GM21447 (cell line): ENCODE measurements around the gene XRCC2.
"Not testable (repeated sequence)": the region's sequence is repeated elsewhere in the genome, so short reads cannot be mapped to it uniquely, and the experiment has no call there.

ENCODE experiments used
- ATAC-seq: cut with Tn5 transposase; IDR thresholded peaks from one replicate; pipeline ENCODE4 v1.9.1; 2021; ENCODE audit not compliant: unreplicated experiment

Gene XRCC2

DNA sequence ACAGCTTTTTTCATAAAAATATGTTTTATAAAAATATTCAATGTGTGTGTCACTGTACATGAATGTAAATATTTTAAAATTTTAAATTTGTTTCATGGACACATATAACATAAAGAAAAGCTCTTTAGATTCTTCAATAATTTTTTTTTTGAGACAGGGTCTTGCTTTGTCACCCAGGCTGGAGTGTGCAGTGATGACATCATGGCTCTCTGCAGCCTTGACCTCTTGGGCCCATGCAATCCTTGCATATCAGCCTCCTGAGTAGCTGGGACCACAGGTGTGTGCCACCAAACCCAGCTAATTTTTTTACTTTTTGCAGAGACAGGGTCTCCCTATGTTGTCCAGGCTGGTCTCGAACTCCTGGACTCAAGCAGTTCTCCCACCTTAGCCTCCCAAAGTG, 9.9 kb downstream of the XRCC2 start:
- ATAC-seq: no peak

DNA sequence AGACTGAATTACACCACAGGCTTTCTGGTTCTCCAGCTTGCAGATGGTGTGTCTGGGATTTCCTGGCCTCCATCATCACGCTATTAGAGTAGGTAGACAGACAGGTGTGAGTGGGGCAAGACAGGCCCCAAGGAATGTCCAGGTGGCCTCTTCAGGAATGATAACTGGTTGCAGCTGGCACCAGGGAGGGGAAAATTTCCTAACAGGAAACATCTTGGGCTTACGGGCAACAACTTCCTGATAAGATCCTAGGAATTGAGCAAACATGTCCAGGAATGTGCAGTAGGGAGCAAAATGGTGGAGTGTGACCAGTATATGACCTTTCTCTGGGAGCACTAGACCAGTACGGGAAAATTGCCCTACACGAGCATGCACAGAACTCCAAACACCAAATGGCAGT, 11.3 kb downstream of the XRCC2 start:
- ATAC-seq: no peak

DNA sequence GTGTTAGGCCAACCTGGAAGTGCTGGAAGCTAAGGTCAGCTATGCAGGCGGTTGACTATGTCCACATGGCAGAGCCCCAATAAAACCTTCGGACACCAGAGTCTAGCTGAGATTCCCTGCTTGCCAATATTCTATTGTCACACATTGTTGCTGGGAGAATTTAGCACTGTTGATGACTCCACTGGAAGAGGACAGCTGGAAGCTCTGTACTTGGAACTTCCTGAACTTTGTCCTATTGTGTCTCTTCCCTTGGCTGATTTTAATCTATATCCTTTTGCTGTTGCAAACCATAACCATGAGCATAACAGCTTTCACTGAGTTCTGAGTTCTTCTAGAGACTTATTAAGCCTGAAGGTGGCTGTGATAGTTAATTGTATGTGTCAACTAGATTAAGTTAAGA, 12.0 kb downstream of the XRCC2 start:
- ATAC-seq: no peak

DNA sequence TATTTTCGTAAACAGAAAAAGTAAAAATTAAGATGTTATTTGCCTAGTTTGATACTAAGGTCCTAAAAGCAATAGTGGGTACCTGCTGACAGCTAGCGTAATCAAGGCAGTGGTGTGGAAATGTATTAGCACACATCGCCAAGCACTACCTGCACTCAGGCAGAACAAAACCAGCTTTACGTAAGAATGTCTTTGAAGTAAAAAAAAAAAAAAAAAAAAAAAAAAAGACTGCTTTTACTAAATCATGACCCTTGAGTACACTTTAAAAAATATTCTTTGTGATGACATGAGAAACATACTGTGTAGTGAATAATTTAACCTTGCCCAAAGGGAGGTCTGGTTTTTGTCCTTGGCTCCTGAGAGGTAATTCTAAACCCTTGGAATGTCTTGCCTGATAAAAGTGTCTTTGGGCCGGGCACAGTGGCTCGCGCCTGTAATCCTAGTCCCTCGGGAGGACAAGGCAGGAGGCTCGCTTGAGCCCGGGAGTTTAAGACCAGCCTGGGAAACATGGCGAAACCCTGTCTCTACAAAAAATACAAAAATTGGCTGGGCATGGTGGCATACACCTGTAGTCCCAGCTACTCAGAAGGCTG, 12.7 kb downstream of the XRCC2 start:
- ATAC-seq: no peak

DNA sequence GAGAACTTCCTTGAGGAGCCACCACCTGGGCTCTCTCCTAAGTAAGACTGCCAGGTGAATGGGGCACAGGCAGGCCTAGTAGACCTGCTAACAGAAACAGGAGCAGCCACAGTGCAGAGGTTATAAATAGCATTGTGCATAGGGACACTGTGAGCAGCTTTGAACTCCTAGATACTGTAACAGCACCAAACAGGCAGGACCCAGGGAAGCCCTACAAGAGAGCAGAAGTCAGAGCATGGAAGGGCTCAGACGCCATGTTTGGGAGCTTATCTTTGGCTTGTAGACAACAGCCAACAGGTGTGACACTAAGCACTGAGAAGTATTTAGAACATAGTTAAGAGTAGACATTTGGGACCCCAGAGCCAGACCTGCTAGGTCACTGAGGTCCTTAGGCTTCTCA, 14.5 kb downstream of the XRCC2 start:
- no peak for ATAC-seq

DNA sequence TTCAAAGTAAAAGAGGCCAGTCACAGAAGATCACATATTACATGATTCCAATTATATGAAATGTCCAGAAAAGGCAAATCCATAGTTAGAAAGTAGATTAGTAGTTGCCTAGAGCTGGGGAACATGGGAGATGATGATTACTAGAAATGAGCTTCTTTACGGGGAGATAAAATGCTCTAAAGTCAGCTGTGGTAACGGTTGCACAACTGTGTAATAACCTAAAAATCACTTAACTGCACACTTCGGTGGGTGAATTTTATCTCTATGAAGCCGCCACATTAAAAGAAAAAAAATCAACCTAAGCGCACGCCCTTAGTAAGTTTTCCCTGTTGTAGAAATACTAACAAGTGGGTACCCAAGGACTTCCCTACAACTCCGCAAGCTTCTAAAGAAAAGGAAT, 15.9 kb downstream of the XRCC2 start:
- ATAC-seq: no peak

DNA sequence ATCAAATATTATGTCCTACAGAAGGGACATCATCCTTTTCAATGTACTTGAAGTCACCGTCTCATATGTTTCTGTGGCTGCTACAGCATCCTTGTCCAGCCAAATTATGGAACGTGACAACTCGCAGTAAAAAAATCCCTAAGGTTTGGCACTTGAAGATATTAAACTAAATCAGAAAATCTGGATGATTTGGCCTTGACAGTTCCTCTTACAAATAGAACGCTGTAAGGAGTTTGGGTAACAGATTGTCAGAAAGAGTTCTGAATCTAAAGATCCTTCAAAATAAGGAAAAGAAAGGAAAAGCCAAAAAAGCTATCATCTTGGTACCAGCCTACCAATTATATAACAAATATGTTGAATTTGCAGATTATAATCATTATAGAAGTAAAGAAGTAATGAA, 21.0 kb downstream of the XRCC2 start:
- ATAC-seq: no peak

DNA sequence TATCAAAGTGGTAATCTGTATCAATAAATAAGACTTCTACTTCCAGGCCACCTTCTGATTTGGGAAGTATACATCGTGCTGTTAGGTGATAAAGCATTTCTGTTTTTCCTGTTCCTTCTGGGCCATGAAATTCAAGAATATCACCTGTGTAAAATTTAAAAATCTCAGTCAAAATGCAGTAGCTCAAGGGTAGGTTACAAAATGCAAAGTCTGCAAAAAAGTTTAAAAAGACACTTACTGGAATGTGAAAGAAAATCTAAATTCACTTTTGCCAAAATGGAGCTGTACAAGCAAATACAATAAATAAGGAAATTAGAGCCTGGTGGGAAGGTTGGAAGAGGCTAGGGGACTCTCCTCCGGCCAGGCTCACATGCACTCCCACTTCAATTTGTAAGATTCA, 26.7 kb downstream of the XRCC2 start:
- no peak for ATAC-seq

DNA sequence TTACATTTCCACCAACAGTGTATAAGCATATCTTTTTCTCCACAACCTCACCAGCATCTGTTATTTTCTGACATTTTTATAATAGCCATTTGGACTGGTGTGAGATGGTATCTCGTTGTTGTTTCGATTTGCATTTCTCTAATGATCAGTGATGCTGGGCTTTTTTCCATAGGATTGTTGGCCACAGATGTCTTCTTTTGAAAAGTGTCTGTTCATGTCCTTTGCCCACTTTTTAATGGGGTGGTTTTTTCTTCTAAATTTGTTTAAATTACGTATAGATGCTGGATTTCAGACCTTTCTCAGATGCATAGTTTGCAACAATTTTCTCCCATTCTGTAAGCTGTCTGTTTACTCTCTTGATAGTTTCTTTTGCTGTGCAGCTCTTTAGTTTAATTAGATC, 28.9 kb downstream of the XRCC2 start:
- no peak for ATAC-seq

DNA sequence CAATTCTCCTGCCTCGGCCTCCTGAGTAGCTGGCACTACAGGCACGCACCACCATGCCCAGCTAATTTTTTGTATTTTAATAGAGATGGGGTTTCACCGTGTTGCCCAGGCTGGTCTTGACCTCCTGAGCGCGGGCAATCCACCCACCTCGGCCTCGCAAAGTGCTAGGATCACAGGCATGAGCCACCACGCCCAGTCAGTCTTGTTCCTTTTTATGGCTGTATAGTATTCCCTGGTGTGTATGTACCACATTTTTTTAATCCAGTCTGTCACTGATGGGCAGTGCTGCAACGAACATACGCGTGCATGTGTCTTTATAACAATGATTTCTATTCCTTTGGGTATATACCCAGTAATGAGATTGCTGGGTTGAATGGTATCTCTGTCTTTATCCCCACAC, 29.4 kb downstream of the XRCC2 start:
- not testable (repeated sequence) for ATAC-seq

DNA sequence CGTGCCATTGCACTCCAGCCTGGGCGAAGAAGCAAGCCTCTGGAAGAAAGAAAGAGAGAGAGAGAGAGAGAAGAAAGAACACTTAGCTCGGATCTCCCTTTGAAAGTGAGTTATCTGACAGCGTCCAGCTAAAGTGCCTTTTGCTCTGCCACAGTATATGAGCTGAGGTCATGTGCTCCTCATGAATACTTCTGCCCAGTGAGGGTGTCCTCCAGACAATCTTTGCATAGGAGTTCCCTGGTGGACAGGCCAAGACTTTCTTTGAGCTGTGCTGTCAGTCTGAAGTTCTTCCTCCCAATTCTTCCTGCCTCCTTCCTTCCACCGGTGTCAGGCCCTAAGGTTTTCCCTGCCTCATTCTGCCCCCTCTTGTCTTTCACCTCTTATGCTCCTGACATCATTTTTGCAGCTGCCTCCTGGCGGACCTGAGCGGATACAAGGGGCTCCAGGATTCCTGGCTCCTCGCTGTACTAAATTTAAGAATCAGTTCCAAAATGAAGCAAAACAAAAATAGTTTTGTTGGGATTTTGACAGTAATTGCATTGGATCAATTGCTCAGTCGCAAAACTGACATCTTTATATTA, 31.9 kb downstream of the XRCC2 start:
- ATAC-seq: no peak

DNA sequence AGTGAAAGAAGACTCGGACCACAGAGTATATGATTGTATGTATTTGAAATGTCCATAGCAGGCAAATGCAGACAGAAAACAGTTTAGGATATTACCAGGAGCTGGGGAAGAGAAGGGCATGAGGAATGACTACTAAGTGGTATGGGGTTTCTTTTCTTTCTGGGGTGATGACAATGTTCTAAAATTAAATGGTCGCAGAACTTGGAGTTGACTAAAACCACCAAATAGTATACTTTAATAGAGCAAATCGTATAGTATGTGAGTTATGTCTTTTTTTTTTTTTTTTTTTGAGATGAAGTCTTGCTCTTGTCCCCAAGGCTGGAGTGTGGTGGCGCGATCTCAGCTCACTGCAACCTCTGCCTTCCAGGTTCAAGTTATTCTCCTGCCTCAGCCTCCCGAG, 34.6 kb downstream of the XRCC2 start:
- no peak for ATAC-seq

DNA sequence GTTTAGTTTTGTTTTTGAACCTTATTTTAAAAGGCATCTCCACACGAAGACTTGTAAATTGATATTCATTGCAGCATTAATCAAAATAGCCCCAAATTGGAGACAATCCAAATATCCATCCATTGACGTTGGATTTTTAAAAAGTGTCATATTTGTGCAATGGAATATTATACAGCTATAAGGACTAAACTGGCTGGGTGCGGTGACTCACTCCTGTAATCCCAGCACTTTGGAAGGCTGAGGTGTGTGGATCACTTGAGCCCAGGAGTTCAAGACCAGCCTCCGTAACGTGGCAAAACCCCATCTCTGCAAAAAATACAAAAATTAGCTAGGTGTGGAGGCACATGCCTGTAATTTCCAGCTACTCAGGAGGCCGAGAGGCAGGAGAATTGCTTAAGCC, 35.1 kb downstream of the XRCC2 start:
- ATAC-seq: no peak

DNA sequence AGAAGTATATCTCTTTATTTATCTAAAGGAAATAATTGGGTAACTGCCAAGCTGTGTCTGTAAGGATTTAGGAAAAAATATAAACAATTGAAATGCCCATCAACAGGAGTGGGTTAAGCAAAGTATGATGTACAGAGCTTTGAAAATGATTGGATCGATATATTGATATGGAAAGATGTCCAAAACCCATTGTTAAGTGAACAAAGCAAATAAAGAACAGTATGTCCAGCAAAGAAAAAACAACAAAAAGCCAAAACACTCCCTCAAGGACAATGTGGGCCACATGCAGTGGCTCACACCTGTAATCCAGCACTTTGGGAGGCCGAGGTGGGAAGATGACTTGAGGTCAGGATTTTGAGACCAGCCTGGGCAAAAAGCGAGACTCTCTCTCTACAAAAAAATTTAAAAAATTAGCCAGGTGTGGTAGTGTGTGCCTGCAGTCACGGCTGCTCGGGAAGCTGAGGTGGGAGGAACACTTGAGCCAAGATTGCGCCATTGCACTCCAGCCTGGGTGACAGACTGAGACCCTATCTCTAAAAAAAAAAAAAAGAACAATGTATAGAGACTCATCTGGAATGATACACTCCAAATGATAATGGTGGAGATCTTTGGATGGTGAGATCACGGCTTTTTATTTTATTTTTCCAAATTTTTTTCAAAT, 37.9 kb downstream of the XRCC2 start:
- no peak for ATAC-seq

DNA sequence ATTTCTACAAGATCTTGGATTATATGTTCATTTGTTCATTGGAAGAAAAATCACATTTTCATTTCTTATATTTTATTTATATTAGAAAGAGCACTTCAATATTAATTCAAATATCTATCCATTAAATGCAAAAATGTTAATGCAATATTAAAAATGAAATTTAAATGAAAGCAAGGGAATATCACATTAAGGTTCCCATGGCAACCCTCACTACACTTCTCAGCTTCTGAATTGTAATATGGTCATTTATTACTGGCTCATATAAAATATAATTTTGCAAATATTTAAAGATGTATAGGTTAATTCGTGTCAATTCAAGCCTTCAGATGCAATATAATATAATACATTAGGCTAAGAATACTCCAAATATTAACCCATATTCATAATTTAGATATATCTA, 38.8 kb downstream of the XRCC2 start:
- no peak for ATAC-seq

DNA sequence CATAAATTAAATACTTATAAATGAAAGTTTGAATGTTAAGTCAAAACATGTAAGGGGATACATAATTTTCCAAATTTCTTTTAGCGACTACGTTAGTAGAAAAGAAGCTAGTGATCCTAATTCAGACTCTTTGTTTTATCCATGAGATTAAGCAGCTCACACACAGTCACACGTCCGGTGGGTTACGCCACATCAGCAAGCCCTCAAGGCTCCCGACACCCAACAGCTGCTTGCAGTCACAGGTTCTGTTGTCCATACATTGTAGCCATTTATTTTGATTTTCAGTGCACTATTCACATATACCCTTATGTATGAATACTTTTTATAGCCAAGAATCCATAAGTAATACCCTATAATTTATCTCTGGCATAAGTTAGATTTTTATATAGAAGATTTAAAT, 39.5 kb downstream of the XRCC2 start:
- ATAC-seq: no peak

DNA sequence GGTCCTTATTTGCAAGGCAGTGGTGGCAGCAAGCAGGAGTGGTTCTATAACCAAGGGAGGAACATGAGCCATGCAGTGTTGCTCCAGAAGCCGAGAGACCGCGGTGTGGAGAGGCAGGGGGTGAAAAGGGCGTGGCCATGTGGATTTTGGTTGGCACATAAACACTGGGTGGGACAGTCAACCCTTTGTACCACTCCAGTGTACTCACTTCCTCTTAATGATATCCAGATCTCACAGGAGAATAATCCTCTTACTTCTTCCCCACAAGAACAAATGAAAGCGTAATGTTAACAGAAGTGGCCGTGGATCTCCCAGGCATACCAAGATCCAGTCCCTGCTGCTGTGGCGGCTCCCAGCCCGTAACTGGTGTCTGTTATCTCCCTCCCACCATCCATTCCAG, 42.4 kb downstream of the XRCC2 start:
- ATAC-seq: no peak

DNA sequence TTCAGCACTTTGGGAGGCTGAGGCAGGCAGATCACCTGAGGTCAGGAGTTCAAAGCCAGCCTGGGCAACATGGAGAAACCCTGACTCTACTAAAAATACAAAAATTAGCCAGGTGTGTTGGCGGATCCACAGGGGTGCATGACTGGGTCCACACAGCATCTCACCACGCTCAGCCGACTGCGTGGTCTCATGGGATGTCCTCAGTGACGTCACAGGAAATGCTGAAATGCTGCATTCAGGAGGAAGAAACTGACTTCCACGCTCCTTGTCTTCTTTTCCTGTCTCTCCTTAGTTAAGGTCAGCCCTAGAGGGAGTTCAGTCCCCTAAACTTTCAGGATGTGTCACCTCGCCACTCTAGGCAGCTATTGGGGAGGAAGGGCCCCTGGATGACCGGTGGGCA, 42.9 kb downstream of the XRCC2 start:
- ATAC-seq: no peak

DNA sequence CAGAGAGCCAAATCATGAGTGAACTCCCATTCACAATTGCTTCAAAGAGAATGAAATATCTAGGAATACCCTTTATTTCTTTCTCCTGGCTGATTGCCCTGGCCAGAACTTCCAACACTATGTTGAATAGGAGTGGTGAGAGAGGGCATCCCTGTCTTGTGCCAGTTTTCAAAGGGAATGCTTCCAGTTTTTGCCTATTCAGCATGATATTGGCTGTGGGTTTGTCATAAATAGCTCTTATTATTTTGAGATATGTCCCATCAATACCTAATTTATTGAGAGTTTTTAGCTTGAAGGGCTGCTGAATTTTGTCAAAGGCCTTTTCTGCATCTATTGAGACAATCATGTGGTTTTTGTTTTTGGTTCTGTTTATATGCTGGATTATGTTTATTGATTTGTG, 47.2 kb downstream of the XRCC2 start:
- ATAC-seq: not testable (repeated sequence)

DNA sequence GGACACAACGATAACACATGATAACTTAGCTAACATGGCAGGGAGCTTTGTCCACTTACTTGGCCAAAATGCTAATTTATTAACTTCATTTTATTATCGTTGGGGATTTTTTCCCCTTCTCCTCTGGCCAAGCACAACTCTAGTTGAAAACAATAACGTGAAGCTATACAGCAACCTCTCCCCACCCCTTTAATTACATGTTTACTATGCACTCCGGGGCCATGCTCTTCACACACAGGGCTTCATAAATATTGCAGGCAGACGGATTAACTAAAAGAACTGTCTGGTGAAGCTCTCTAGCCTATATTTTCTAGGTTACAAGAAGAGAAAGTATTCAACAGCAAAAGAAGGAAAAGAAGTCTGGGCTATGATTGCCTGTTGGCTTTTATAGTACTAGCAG, 51.7 kb downstream of the XRCC2 start:
- ATAC-seq: no peak

DNA sequence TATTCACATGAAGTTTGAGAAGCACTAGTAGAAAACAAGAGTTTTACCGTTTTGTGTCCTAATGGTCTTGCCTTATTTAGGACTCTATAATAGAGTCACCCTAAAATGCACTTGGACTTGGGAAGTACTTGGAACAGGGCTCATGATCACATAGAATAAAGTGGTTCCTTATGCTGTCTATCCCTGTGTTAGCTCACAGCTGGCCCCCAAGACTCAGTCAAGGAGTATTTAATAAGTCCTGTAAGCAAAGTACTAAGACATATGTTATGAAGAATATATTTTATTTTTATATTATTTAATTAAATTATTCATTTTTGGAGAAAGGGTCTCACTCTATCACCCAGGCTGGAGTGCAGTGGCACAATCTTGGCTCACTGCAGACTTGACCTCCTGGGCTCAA, 54.5 kb downstream of the XRCC2 start:
- no peak for ATAC-seq

DNA sequence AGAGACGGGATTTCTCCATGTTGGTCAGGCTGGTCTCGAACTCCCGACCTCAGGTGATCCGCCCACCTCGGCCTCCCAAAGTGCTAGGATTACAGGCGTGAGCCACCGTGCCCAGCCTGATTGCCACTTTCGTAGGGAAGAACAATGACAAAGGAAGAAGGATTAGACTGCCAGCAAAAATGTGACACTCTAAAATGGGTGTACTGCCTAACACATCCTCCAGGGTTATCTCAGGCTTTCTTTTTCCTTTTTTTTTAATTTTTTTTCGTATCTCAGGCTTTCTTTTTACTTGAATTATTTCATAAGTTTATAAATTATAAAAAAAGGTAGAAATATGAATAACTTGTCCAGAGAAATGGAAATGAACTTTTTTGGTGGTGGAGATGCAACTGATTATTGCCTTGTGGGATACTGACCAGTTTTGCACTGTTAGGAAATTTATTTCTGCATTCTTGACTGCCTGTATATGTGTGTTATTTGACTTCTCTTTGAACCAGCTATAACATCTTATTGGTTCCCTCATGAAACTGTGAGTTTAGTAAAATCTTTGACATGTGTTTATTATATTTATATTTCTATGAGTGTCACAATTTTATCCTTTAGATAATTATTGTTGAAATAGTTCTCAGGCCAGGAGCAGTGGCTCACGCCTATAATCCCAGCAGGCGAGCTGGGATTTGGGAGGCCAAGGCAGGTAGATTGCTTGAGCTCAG, 56.8 kb downstream of the XRCC2 start:
- no peak for ATAC-seq
